Panc1 (cell line): ENCODE measurements around the gene SMIM13.

Source experiments
- POLR2AphosphoS5 ChIP-seq: IDR thresholded peaks from 2 replicates; pipeline ENCODE4 v1.6.1; 2012; ENCODE audit warnings: mild to moderate bottlenecking, low read depth, low read length, moderate library complexity
- SIN3A ChIP-seq: IDR thresholded peaks from 2 replicates; pipeline ENCODE4 v1.6.1; 2012; ENCODE audit warnings: low read depth, mild to moderate bottlenecking, low read length, moderate library complexity, borderline replicate concordance; ENCODE audit not compliant: insufficient read depth
- TCF7L2 ChIP-seq: IDR thresholded peaks from 2 replicates; pipeline ENCODE4 v1.6.1; 2011; ENCODE audit warnings: mild to moderate bottlenecking, low read depth, low read length, inconsistent platforms
- TF ChIP-seq, protein P1 (sequence below): fragments of 450-650 bp; IDR thresholded peaks from 2 replicates; pipeline ENCODE4 v1.5.1; 2017; ENCODE audit warnings: mild to moderate bottlenecking

DNA sequence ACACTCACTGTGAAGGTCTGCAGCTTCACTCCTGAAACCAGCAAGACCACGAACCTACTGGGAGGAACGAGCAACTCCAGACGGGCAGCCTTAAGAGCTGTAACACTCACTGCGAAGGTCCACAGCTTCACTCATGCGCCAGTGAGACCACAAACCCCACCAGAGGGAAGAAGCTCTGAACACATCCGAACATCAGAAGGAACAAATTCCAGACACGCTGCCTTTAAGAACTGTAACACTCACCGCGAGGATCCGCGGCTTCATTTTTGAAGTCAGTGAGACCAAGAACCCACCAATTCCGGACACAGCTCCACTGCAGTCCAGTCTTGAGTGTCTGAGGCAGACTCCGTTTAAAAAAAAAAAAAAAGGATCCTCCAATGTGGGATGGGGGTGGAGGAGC, 78.3 kb downstream of the SMIM13 start:
- TF ChIP-seq, protein P1, sequence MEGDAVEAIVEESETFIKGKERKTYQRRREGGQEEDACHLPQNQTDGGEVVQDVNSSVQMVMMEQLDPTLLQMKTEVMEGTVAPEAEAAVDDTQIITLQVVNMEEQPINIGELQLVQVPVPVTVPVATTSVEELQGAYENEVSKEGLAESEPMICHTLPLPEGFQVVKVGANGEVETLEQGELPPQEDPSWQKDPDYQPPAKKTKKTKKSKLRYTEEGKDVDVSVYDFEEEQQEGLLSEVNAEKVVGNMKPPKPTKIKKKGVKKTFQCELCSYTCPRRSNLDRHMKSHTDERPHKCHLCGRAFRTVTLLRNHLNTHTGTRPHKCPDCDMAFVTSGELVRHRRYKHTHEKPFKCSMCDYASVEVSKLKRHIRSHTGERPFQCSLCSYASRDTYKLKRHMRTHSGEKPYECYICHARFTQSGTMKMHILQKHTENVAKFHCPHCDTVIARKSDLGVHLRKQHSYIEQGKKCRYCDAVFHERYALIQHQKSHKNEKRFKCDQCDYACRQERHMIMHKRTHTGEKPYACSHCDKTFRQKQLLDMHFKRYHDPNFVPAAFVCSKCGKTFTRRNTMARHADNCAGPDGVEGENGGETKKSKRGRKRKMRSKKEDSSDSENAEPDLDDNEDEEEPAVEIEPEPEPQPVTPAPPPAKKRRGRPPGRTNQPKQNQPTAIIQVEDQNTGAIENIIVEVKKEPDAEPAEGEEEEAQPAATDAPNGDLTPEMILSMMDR, result no peak
- TF ChIP-seq POLR2AphosphoS5 (no peak), TCF7L2 (no peak), SIN3A (no peak)
